ENCODE data around the gene SLC10A7.

SLC10A7 gene

DNA sequence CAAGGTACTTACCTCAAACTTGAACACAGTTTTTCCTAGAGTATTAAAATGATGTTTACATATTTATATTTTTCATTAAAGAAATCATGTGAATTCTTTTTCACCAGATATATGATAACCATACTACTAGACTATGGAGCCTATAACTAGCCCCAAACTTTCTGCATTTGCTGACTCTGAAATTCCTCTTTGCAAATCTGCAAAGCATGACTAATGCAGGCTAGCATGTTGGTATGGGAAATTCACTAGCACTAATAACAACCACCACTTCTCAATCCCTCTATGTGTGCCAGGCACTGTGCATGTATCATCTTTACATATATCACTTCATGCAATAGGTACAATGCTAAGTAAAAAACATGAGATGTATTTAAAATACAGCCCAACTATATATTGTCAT is 51.1 kb downstream of the SLC10A7 start:
- no peak for DNase-seq (ENCODE audit: extremely low read depth, low read depth)
- TF ChIP-seq, protein P1, sequence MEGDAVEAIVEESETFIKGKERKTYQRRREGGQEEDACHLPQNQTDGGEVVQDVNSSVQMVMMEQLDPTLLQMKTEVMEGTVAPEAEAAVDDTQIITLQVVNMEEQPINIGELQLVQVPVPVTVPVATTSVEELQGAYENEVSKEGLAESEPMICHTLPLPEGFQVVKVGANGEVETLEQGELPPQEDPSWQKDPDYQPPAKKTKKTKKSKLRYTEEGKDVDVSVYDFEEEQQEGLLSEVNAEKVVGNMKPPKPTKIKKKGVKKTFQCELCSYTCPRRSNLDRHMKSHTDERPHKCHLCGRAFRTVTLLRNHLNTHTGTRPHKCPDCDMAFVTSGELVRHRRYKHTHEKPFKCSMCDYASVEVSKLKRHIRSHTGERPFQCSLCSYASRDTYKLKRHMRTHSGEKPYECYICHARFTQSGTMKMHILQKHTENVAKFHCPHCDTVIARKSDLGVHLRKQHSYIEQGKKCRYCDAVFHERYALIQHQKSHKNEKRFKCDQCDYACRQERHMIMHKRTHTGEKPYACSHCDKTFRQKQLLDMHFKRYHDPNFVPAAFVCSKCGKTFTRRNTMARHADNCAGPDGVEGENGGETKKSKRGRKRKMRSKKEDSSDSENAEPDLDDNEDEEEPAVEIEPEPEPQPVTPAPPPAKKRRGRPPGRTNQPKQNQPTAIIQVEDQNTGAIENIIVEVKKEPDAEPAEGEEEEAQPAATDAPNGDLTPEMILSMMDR (IDR thresholded peaks at IDR 0.05; ENCODE audit: low read depth, low read length, missing control alignments): no peak
- H3K4me3 ChIP-seq (replicated peaks; ENCODE audit: low read depth, low read length): no peak overlapping the region

DNA sequence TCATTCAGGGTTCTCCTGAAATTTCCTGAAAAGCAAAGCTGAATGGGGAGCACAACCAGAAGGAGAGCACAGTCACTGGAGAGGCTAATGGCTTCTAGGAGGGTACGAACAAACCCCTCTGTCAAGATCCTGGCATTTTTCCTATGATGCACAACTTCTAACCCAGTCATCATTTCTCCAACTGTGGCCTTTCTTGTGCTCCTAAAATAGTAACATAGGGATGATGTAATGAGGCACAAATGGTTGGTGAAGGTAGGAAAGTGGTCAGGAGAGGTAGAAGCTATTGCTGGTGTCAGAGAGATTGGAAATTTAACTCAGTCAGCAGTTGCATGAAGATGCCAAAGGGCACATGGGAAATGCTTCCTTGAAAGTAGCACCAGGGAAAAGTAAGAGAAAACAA is 52.7 kb downstream of the SLC10A7 start:
- DNase-seq (ENCODE audit: extremely low read depth, low read depth): no peak
- TF ChIP-seq, protein P1 (IDR thresholded peaks at IDR 0.05; ENCODE audit: low read depth, low read length, missing control alignments): no peak
- H3K4me3 ChIP-seq (replicated peaks; ENCODE audit: low read depth, low read length): no peak overlapping the region

DNA sequence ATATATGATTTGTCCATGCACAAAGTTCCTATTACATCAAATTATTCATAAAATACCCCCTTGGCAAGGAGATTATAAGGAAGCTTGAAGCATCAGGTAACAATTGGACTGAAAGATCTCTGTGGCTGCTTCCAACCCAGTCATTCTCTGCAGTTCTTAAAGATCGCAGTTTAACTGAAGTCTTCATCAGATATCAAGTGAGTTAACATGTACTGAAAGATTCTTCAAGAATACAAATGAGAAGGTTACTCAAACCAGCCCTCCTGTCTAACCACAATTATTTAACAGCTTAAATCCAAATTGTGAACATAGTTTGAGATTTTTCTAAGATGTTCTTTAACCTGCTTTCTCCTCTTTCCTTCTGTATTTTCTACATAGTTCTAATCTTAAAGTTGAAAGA is 56.1 kb downstream of the SLC10A7 start:
- TF ChIP-seq, protein P1 (IDR thresholded peaks at IDR 0.05; ENCODE audit: low read depth, low read length, missing control alignments): no peak
- no peak overlapping the region for H3K4me3 ChIP-seq (replicated peaks; ENCODE audit: low read depth, low read length)
- DNase-seq (ENCODE audit: extremely low read depth, low read depth): no peak

DNA sequence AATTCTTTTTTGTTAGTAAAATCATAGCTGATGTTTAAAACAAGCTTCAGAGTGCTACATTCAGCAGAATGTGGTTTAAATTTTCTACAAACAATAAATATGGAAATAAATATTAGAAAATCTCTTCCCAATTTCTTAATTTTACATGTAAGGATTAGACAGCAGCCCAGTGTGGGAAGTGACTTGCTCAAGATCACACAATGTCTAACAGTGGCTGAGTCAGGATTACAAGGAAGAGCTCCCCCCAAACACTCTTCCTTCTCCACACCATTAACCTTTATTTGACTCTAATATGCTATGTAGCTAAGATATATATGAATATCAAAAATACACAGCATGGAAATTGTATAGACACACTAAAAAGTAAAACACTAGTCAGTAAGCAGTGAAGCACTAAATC is 59.5 kb downstream of the SLC10A7 start:
- no peak for DNase-seq (ENCODE audit: extremely low read depth, low read depth)
- TF ChIP-seq, protein P1 (IDR thresholded peaks at IDR 0.05; ENCODE audit: low read depth, low read length, missing control alignments): no peak
- H3K4me3 ChIP-seq (replicated peaks; ENCODE audit: low read depth, low read length): no peak overlapping the region

DNA sequence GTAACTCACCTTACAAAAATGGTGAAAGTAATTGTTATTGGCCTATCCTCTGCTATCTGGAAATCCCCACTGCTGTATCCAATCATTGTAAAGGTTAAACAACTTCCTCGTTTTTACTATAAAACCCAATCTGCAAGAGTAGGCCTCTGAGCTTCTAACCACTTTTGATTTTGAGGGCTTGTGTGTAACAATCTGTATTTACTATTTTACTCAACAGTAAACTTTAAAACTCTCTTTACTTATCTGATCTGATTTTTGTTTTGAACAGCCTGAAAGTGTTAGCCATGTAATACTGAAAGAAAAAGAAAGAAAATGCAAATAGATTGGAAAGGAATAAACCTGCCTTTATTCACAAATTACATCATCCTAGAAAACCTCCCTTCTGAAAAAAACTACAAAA is 63.1 kb downstream of the SLC10A7 start:
- no peak for DNase-seq (ENCODE audit: extremely low read depth, low read depth)
- TF ChIP-seq, protein P1 (IDR thresholded peaks at IDR 0.05; ENCODE audit: low read depth, low read length, missing control alignments): no peak
- no peak overlapping the region for H3K4me3 ChIP-seq (replicated peaks; ENCODE audit: low read depth, low read length)

DNA sequence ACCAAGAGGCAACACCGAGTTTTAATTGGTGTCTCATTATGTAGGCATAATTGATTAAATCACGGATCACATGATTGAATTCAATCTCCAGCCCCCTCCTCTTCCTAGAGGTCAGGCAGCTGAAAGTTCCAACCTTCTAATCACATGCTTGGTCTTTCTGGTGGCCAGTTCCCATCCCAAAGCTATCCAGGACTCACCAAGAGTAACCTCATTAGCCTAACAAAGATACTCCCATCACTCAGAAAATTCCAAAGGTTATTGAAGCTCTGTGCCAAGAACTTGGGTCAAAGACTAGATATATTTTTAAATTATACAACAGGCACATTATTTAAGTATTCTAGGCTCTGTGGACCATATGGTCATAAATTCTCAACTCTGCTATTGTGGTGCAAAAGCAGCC is 65.1 kb downstream of the SLC10A7 start:
- TF ChIP-seq, protein P1 (IDR thresholded peaks at IDR 0.05; ENCODE audit: low read depth, low read length, missing control alignments): no peak
- H3K4me3 ChIP-seq (replicated peaks; ENCODE audit: low read depth, low read length): no peak overlapping the region
- no peak for DNase-seq (ENCODE audit: extremely low read depth, low read depth)

DNA sequence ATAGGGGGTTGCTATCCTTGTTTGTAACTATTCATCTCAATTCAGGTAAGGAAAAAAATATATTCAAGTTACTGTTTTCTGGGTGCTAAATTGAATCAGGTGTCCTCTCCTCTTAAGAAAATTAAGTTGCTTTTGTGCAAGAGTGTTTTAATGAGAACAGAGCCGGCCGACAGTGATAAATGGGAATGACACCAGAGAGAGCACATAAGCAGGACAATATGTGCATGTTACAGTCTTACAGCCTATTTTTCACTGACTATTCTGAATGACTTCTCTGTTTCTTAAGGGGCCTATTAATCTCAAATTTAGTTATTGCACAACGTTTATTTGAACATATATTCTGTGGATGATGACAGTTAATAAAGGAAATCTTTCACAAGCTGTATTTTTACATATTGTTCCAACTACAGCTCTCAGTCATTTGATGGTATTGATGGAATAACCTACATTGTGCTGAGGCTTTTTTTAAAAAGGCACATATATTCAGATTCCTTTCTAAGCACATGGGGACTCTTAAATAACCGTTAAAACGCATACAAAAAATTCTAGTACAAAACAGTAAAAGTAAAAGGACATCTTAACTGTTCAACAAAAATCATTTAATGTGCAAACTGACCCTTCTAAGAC is 68.4 kb downstream of the SLC10A7 start:
- TF ChIP-seq, protein P1 (IDR thresholded peaks at IDR 0.05; ENCODE audit: low read depth, low read length, missing control alignments): no peak
- no peak for DNase-seq (ENCODE audit: extremely low read depth, low read depth)
- no peak overlapping the region for H3K4me3 ChIP-seq (replicated peaks; ENCODE audit: low read depth, low read length)

Measured in HFF-Myc (cell line).